ENCODE data around the gene EXOC3. TPM values are rescaled to one million over a fixed set of nuclear protein-coding genes. Genes with fewer than 3 reads are reported as not detected.

EXOC3 gene
- total RNA-seq, 1 experiment from 2014 or later = 60.1 TPM

GRCh38 chr5:469752-470483, 26.9 kb downstream of the EXOC3 start:
- no peak overlapping the region for H3K4me3 Mint-ChIP-seq
- ChIA-PET POLR2A (interaction anchor here (0.6 kb wide), 1 partner anchor 101 kb away, joined by 3 read pairs; no protein-coding TSS in a partner anchor), CTCF (interaction anchor here (0.9 to 1.6 kb wide), 2 partner anchors 23 to 39 kb away, joined by 4 read pairs; no protein-coding TSS in a partner anchor)
- ATAC-seq (no peak), DNase-seq (ENCODE audit: low spot score) (peak; percentile 8)
- H3K27me3 Mint-ChIP-seq (ENCODE audit: low read depth) = peaks cover 19% of the 10 kb centered on the region
- no peaks in the 10 kb centered on the region; the same call in 1 of the 2 replicates for H3K36me3 Mint-ChIP-seq
- TF ChIP-seq ZNF512 (CRISPR knock-in tag; IDR thresholded peaks at IDR 0.05; ENCODE audit: borderline replicate concordance) (no peak), NR3C1 (CRISPR knock-in tag; conservative IDR thresholded peaks at IDR 0.05; ENCODE audit: low read depth) (no peak), CTCF (IDR thresholded peaks at IDR 0.05) (no peak), ZNF416 (CRISPR knock-in tag; IDR thresholded peaks at IDR 0.05) (no peak)
- H3K27ac Mint-ChIP-seq = no peak overlapping the region
- H3K9me3 Mint-ChIP-seq = no peaks in the 10 kb centered on the region
- H3K4me1 Mint-ChIP-seq = peaks cover 7% of the 10 kb centered on the region

GRCh38 chr5:470961-471749, 28.2 kb downstream of the EXOC3 start:
- H3K36me3 Mint-ChIP-seq = no peaks in the 10 kb centered on the region; the same call in 1 of the 2 replicates
- ATAC-seq (no peak), DNase-seq (ENCODE audit: low spot score) (peak; percentile 9)
- H3K4me1 Mint-ChIP-seq = peaks cover 9% of the 10 kb centered on the region
- ChIA-PET CTCF (interaction anchor here (0.9 to 4.3 kb wide), 5 partner anchors 23 to 199 kb away, joined by 4 to 23 read pairs (median 5); no protein-coding TSS in a partner anchor), POLR2A (no interaction called here)
- no peaks in the 10 kb centered on the region for H3K9me3 Mint-ChIP-seq
- H3K27me3 Mint-ChIP-seq (ENCODE audit: low read depth) = peaks cover 32% of the 10 kb centered on the region
- peak overlapping the region; percentile 64 for H3K4me3 Mint-ChIP-seq
- H3K27ac Mint-ChIP-seq = no peak overlapping the region
- TF ChIP-seq, protein P1, sequence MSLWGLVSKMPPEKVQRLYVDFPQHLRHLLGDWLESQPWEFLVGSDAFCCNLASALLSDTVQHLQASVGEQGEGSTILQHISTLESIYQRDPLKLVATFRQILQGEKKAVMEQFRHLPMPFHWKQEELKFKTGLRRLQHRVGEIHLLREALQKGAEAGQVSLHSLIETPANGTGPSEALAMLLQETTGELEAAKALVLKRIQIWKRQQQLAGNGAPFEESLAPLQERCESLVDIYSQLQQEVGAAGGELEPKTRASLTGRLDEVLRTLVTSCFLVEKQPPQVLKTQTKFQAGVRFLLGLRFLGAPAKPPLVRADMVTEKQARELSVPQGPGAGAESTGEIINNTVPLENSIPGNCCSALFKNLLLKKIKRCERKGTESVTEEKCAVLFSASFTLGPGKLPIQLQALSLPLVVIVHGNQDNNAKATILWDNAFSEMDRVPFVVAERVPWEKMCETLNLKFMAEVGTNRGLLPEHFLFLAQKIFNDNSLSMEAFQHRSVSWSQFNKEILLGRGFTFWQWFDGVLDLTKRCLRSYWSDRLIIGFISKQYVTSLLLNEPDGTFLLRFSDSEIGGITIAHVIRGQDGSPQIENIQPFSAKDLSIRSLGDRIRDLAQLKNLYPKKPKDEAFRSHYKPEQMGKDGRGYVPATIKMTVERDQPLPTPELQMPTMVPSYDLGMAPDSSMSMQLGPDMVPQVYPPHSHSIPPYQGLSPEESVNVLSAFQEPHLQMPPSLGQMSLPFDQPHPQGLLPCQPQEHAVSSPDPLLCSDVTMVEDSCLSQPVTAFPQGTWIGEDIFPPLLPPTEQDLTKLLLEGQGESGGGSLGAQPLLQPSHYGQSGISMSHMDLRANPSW (CRISPR knock-in tag; conservative IDR thresholded peaks at IDR 0.05; ENCODE audit: low read depth) = no peak
- TF ChIP-seq ARID4B (CRISPR knock-in tag; IDR thresholded peaks at IDR 0.05; ENCODE audit: borderline replicate concordance) (no peak), ZNF138 (CRISPR knock-in tag; conservative IDR thresholded peaks at IDR 0.05) (no peak), USF2 (CRISPR knock-in tag; IDR thresholded peaks at IDR 0.05) (no peak), MYBL2 (CRISPR knock-in tag; IDR thresholded peaks at IDR 0.05) (no peak), HMGA2 (CRISPR knock-in tag; IDR thresholded peaks at IDR 0.05) (no peak), CBFB (CRISPR knock-in tag; IDR thresholded peaks at IDR 0.05; ENCODE audit: low read depth) (no peak), ZNF532 (CRISPR knock-in tag; IDR thresholded peaks at IDR 0.05; ENCODE audit: borderline replicate concordance) (no peak)

Data from WTC11 (cell line).